HG03439 (cell line): ENCODE measurements around the gene MFSD2A.
"Not testable (repeated sequence)": the region's sequence is repeated elsewhere in the genome, so short reads cannot be mapped to it uniquely, and the experiment has no call there.

ENCODE experiments used
- ATAC-seq: cut with Tn5 transposase; IDR thresholded peaks from one replicate; pipeline ENCODE4 v1.9.1; 2021; ENCODE audit warnings: mild to moderate bottlenecking, moderate library complexity; ENCODE audit not compliant: unreplicated experiment

Gene MFSD2A

DNA sequence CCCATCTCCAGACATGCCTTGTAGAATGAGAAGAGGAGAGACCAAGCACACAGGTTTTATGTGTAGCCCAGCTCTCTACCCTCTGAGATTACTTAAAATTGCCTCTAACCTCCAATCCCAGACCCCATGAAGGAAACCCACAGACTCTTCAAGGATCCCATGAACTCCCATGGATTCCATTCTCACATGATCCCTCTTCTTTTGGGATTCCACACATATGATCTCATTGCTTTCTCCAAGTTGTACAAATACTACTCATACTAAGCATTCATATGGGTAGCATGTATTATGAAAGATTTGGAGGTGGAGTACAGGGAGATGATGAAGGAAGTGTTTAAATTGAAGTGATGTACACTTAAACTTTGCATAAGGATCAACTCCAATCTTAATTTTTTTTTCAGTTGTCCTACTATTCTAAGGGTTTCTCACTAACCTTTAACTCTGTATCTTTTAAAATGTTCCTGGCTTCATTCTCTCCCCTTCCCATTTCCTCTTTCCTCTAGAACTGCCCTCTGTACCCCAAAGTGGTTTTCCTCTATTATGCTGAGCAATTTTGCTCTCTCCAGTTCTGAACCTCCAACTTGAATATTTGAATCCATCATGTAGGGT is 41.6 kb downstream of the MFSD2A start:
- ATAC-seq: no peak

DNA sequence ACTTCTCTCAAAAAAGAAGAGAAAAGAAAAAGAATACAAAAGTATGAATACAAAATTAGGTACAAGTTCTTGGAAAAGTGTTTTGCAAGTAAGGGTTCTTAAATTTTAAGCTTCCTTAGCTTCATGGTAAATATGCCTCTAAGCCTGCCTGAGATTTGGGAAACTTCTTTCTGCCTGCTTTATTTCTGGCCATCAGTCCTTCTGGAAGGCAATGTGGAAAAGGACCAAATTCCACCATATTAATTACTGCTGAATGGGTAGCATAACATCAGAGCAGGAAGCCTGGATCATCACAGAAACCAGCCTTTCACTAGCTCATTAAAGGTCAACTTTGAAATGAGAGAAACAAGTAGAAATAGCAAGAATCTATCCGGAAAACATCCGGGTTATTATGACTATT is 46.5 kb downstream of the MFSD2A start:
- ATAC-seq: no peak

- no peak for ATAC-seq
These were observed 48.5 kb downstream of the MFSD2A start for GRCh38 chr1:40003156-40004093.

DNA sequence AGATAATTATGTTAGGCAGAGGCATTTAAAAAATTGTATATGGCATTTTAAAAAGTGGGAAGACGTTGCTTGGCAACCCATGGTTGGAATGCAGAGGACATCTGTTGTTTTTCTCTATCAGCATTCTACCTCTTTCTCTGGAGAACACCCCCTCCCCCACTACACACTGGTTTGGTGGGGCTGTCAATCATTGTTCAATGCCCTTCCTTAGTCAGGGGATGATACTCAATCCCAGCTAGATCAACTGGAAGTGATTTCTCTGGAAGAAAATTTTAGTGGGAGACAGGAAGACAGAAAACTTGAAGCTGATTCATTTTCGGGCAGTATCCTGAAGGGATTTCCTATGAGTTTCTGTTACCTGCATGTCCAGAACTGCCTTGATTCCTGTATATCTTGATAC is 49.9 kb downstream of the MFSD2A start:
- ATAC-seq: no peak

DNA sequence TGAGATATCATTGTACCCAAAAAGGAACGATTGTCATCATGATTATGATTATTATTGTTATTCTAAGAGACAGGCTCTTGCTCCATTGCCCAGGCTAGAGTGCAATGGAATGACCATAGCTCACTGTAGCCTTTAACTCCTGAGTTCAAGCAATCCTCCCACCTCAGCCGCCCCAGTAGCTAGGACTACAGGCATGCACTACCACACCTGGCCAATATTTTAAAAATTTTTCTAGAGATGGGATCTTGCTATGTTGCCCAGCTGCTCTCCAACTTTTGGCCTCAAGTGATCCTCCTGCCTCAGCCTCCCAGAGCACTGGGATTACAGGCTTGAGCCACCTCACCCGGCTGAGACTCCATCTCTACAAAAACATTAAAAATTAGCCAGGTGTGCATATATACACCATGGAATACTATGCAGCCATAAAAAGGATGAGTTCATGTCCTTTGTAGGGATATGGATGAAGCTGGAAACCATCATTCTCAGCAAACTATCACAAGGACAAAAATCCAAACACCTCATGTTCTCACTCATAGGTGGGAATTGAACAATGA is 52.6 kb downstream of the MFSD2A start:
- ATAC-seq: not testable (repeated sequence)

DNA sequence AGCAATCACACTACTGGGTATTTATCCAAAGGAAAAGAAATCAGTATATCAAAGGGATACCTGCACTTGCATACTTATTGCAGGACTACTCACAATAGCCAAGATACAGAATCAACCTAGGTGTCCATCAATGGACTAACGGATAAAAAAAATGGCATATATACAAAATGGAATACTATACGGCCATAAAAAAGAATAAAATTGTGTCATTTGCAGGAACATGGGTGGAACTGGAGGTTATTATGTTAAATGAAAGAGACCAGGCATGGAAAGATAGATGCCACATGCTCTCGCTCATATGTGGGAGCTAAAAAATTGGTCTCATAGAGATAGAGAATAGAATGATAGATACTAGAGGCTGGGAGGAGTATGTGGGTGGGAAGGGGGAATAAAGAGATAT is 56.3 kb downstream of the MFSD2A start:
- ATAC-seq: no peak

DNA sequence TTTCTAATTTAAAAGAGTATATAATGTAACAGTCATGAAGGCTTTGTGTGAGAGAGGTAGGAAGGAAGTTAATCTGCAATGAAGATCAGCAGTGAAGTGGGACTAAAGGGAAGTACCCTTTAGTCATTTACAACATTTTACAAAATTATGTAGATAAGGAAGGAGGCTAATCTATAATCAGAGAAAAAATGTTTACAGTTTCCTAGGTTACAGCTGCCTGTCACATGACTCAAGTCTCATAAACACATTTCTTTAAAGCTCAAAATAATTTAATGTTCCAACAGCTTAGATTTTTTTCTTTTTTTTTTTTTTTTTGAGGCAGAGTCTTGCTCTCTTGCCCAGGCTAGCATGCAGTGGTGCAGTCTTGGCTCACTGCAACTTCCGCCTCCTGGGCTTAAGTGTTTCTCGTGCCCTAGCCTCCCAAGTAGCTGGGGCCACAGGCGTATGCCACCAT is 59.3 kb downstream of the MFSD2A start:
- no peak for ATAC-seq

DNA sequence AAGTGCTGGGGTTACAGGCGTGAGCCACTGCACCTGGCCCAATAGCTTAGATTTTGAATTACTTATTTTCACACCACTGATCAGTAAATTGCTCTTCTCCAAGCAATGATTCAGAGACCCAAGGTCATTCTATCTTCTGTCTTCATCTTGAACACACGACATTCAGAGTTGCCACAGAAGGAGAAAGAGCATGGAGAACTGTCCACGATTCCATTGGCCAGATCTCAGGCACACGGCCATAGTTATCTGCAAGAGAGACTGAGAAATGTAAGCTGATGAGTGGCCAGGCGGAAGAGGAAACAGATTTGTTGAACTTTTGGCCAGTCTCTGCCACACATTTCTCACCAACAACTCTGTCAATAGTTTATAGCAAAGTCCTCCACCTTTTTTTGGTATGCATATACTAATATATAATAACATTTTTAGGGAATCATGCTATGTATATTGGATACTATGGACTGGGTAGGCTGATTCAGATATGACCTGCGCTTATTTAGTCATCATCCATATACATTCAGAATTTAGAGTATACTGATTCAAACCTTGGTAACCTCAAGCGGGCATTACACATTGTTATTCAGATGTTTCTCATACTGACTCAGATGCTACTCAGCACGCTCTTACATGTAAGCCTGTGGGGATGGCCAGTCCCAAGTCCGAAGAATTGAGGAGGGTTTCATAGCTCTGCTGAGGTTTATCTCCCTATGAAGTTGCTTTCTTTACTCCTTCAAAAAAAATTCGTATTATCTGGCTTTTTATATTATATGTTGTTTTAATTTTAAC is 60.1 kb downstream of the MFSD2A start:
- ATAC-seq: no peak

DNA sequence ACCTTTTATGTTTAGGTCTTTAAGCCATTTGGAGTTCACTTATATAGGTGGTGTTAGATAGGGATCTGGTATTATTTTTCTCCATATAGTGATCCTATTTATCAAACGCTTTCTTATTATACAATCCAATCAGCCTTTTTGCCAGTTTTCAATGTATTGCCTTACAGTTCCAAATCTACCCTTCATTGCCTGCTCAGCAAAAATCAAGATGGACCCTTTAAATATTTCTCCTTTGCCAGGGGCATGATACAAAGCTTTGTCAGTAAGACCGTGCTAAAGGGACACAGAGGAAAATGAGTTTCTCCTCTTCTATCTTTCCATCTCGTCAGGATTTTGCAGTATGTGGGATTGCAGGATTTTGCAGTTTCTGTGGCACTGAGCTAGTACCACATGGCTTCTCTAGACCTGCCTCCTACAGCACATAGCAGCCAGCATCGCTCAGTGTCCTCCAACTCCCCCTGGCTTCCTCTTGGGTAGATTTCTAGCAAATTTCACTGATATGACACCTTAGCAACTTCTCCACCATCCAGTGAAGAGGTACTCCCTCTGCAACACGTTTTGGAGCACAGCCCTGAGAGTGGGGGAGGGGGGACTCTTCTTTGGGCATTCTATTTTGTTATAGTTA is 63.1 kb downstream of the MFSD2A start:
- no peak for ATAC-seq
